Smooth muscle cell (in vitro differentiated cells): Measurements from ENCODE around the gene UNC45A. TPM values are rescaled to one million over a fixed set of nuclear protein-coding genes. Genes with fewer than 3 reads are reported as not detected.
"Not testable (repeated sequence)": the region's sequence is repeated elsewhere in the genome, so short reads cannot be mapped to it uniquely, and the experiment has no call there.

Source experiments
- DNase-seq: peaks from one replicate; lab custom pipeline; 2025; ENCODE audit not compliant: unreplicated experiment; lab: John Stamatoyannopoulos, UW
- H2AFZ ChIP-seq: fragments of 200-600 bp; sonication (generic); 2 replicates; pipeline ENCODE4 v1.6.0; 2016; ENCODE audit warnings: antibody characterized with exemption, low read depth, mild to moderate bottlenecking
- H3F3A ChIP-seq: fragments of 200-600 bp; sonication (generic); 2 replicates; pipeline ENCODE4 v1.6.0; 2017; ENCODE audit warnings: antibody characterized with exemption, low read depth
- H3K27ac ChIP-seq: fragments of 200-600 bp; sonication (generic); 2 replicates; pipeline ENCODE4 v1.5.1; 2016; ENCODE audit warnings: low read depth, mild to moderate bottlenecking
- H3K27me3 ChIP-seq: fragments of 200-600 bp; sonication (generic); 2 replicates; pipeline ENCODE4 v1.6.1; 2016; ENCODE audit warnings: low read depth, mild to moderate bottlenecking
- H3K36me3 ChIP-seq: fragments of 200-600 bp; sonication (generic); 2 replicates; pipeline ENCODE4 v1.5.1; 2016; ENCODE audit warnings: low read depth
- H3K4me1 ChIP-seq: fragments of 200-600 bp; sonication (generic); 2 replicates; pipeline ENCODE4 v1.5.1; 2016; ENCODE audit warnings: low read depth
- H3K4me2 ChIP-seq: fragments of 200-600 bp; sonication (generic); 2 replicates; pipeline ENCODE4 v1.6.0; 2016; ENCODE audit warnings: mild to moderate bottlenecking
- H3K4me3 ChIP-seq: fragments of 200-600 bp; sonication (generic); 2 replicates; pipeline ENCODE4 v1.5.1; 2016; ENCODE audit warnings: mild to moderate bottlenecking
- H3K79me2 ChIP-seq: fragments of 200-600 bp; sonication (generic); 2 replicates; pipeline ENCODE4 v1.6.0; 2016; ENCODE audit warnings: low read depth, mild to moderate bottlenecking
- H3K9ac ChIP-seq: fragments of 200-600 bp; sonication (generic); 2 replicates; pipeline ENCODE4 v1.6.0; 2016; ENCODE audit warnings: low read depth
- H3K9me3 ChIP-seq: fragments of 200-600 bp; sonication (generic); replicated peaks from 2 replicates; pipeline ENCODE4 v1.5.1; 2016; ENCODE audit warnings: low read depth
- H4K20me1 ChIP-seq: fragments of 200-600 bp; sonication (generic); 2 replicates; pipeline ENCODE4 v1.6.0; 2016; ENCODE audit warnings: low read depth
- CTCF ChIP-seq: fragments of 200-600 bp; sonication (generic); IDR thresholded peaks from 2 replicates; pipeline ENCODE4 v1.5.1; 2017; ENCODE audit warnings: borderline replicate concordance, mild to moderate bottlenecking, antibody characterized with exemption; ENCODE audit not compliant: insufficient read depth, poor library complexity, severe bottlenecking
- WGBS: methylation state at CpG from one replicate; pipeline ENCODE4 v1.1.7; 2016; ENCODE audit warnings: low lambda C conversion rate; 5-methylcytosine and 5-hydroxymethylcytosine counted together
- polyA plus RNA-seq: library from polyadenylated mRNA; unstranded; fragments of >200 nt; fragmentation: Nextera tagmentation; extraction: Ambion mirVana; gene quantifications from 2 replicates; pipeline ENCODE4 v1.2.1, GENCODE V29; 2016
- total RNA-seq: library from RNA; depleted of rRNA; stranded (reverse); fragments of >200 nt; gene quantifications from 2 replicates; pipeline ENCODE4 v1.2.3, GENCODE V29; 2014

Gene UNC45A
- total and polyA plus RNA-seq, 2 experiments from 2014 or later, result 57.5 to 66.6 TPM

- TF ChIP-seq CTCF, result no peak
- WGBS, result 86% methylated on average over 15 of the region's 15 CpGs
Observed at GRCh38 chr15:90907051-90907660, 27.9 kb upstream of the UNC45A start.

GRCh38 chr15:90907838-90908507 is 27.1 kb upstream of the UNC45A start:
- Histone ChIP-seq H3K9me3 (no peaks in the 10 kb centered on the region), H3F3A (no peaks in the 10 kb centered on the region), H3K79me2 (no peaks in the 10 kb centered on the region), H3K4me3 (no peak overlapping the region), H3K9ac (no peak overlapping the region), H3K36me3 (no peaks in the 10 kb centered on the region), H3K27ac (no peak overlapping the region), H2AFZ (no peak overlapping the region), H3K4me1 (no peaks in the 10 kb centered on the region), H3K4me2 (no peak overlapping the region), H4K20me1 (no peaks in the 10 kb centered on the region), H3K27me3 (no peaks in the 10 kb centered on the region)
- WGBS, result 88% methylated on average over 9 of the region's 9 CpGs
- no peak for TF ChIP-seq CTCF
- no peak for DNase-seq

More at GRCh38 chr15:90907051-90907660, 27.9 kb upstream of the UNC45A start:
- Histone ChIP-seq H4K20me1 (no peaks in the 10 kb centered on the region), H3K36me3 (no peaks in the 10 kb centered on the region), H3K4me1 (peaks cover under 1% of the 10 kb centered on the region), H3K27ac (no peak overlapping the region), H2AFZ (no peak overlapping the region), H3K4me2 (no peak overlapping the region), H3K9me3 (no peaks in the 10 kb centered on the region), H3K4me3 (no peak overlapping the region), H3K79me2 (no peaks in the 10 kb centered on the region), H3K9ac (no peak overlapping the region), H3K27me3 (no peaks in the 10 kb centered on the region), H3F3A (no peaks in the 10 kb centered on the region)
- DNase-seq, result no peak

- H3K9ac ChIP-seq, H3K27me3 ChIP-seq, H3F3A ChIP-seq, H3K9me3 ChIP-seq, H3K4me3 ChIP-seq, H3K79me2 ChIP-seq, H3K36me3 ChIP-seq, H3K27ac ChIP-seq, H2AFZ ChIP-seq, H4K20me1 ChIP-seq, DNase-seq, H3K4me1 ChIP-seq, H3K4me2 ChIP-seq: not testable (repeated sequence)
- 93% methylated on average over 11 of the region's 11 CpGs for WGBS
Observed at GRCh38 chr15:90909449-90909848, 25.6 kb upstream of the UNC45A start.

GRCh38 chr15:90909976-90910375 is 25.1 kb upstream of the UNC45A start:
- no peak overlapping the region for H3K27ac ChIP-seq
- no peak overlapping the region for H2AFZ ChIP-seq
- no peaks in the 10 kb centered on the region for H3K36me3 ChIP-seq
- no peaks in the 10 kb centered on the region for H3K4me1 ChIP-seq
- H3K4me3 ChIP-seq, result no peak overlapping the region
- no peak for DNase-seq
- TF ChIP-seq CTCF, result no peak
- H3F3A ChIP-seq, result no peaks in the 10 kb centered on the region
- H3K9me3 ChIP-seq, result no peaks in the 10 kb centered on the region
- H3K9ac ChIP-seq, result no peak overlapping the region
- WGBS, result 97% methylated on average over 8 of the region's 8 CpGs
- H4K20me1 ChIP-seq, result no peaks in the 10 kb centered on the region
- H3K79me2 ChIP-seq, result no peaks in the 10 kb centered on the region
- no peak overlapping the region for H3K4me2 ChIP-seq
- no peaks in the 10 kb centered on the region for H3K27me3 ChIP-seq
